GM12878 (cell line): ENCODE measurements around the gene RAG1. TPM values are rescaled to one million over a fixed set of nuclear protein-coding genes. Genes with fewer than 3 reads are reported as not detected.

Source experiments
- ATAC-seq: fragments of 200-7000 bp; cut with Tn5 transposase; 3 replicates; pipeline ENCODE4 v1.9.1; 2020; ENCODE audit warnings: mild to moderate bottlenecking, moderate library complexity
- BruUV-seq: library from RNA; stranded (reverse); fragments of 400-500 nt; replicated peaks from 2 replicates; lab custom pipeline; 2021; lab: Mats Ljungman, UMichigan
- CTCF ChIA-PET: fragments of 300-600 bp; sonication (Branson Sonifier 250); formaldehyde crosslinking; extraction: SDS; loops from one replicate; lab custom pipeline; 2021; ENCODE audit warnings: inconsistent platforms; lab: Yijun Ruan, JAX
- POLR2A ChIA-PET: fragments of 350-600 bp; formaldehyde crosslinking; extraction: SDS; loops from one replicate; lab custom pipeline; 2021; ENCODE audit warnings: inconsistent platforms; lab: Charles Lee
- RAD21 ChIA-PET: fragments of 300-600 bp; sonication (Branson Sonifier 250); formaldehyde crosslinking; loops from one replicate; lab custom pipeline; 2023; ENCODE audit warnings: antibody characterized with exemption; ENCODE audit not compliant: unreplicated experiment; lab: Charles Lee
- SMC1A ChIA-PET: fragments of 300-600 bp; sonication (Branson Sonifier 250); formaldehyde crosslinking; loops from one replicate; lab custom pipeline; 2023; ENCODE audit not compliant: unreplicated experiment, uncharacterized antibody; lab: Charles Lee
- DNase-seq: peaks from one replicate; pipeline ENCODE4 v3.0.0-alpha.2; 2011; ENCODE audit warnings: low read depth, low spot score
- FAIRE-seq: peaks from 3 replicates; lab custom pipeline; 2011; peaks lifted over from hg19 to GRCh38; lab: Jason Lieb, UNC
- H2AFZ ChIP-seq: 2 replicates; pipeline ENCODE4 v1.6.0; 2011; ENCODE audit warnings: low read depth, low read length, control low read depth; ENCODE audit not compliant: control insufficient read depth
- H3K27ac ChIP-seq: 2 replicates; pipeline ENCODE4 v1.5.1; 2011; ENCODE audit warnings: control low read depth; ENCODE audit not compliant: control insufficient read depth, insufficient read depth
- H3K27me3 ChIP-seq, 2 experiments: replicated peaks in 1 of 2; 2 replicates each; pipeline versions ENCODE4 v1.6.0 to v1.6.1; 2011; ENCODE audit warnings: low read length in 1 of 2; ENCODE audit not compliant: control insufficient read depth in 2 of 2, insufficient read depth in 2 of 2
- H3K36me3 ChIP-seq, 2 experiments: 2 replicates each; pipeline ENCODE4 v1.5.1; 2011; ENCODE audit warnings: low read length in 1 of 2; ENCODE audit not compliant: control insufficient read depth in 2 of 2, insufficient read depth in 2 of 2
- H3K4me1 ChIP-seq: 2 replicates; pipeline ENCODE4 v1.6.1; 2011; ENCODE audit warnings: mild to moderate bottlenecking, low read length, moderate library complexity, mixed read lengths; ENCODE audit not compliant: control insufficient read depth, insufficient read depth
- H3K4me2 ChIP-seq: 2 replicates; pipeline ENCODE4 v1.6.0; 2011; ENCODE audit warnings: control low read depth; ENCODE audit not compliant: control insufficient read depth, insufficient read depth
- H3K4me3 ChIP-seq: fragments of 200-600 bp; sonication (generic); 2 replicates; pipeline ENCODE4 v1.5.1; 2016
- H3K79me2 ChIP-seq: 2 replicates; pipeline ENCODE4 v1.6.0; 2011; ENCODE audit warnings: low read length; ENCODE audit not compliant: control insufficient read depth, insufficient read depth
- H3K9ac ChIP-seq: 2 replicates; pipeline ENCODE4 v1.8.0; 2011; ENCODE audit warnings: low read length, control low read depth, mixed read lengths; ENCODE audit not compliant: control insufficient read depth, insufficient read depth
- H3K9me3 ChIP-seq: replicated peaks from 3 replicates; pipeline ENCODE4 v1.5.1; 2011; ENCODE audit warnings: mild to moderate bottlenecking, low read length; ENCODE audit not compliant: control insufficient read depth, insufficient read depth
- H4K20me1 ChIP-seq: 2 replicates; pipeline ENCODE4 v1.6.0; 2011; ENCODE audit not compliant: control insufficient read depth, insufficient read depth
- CREB1 ChIP-seq: IDR thresholded peaks from 2 replicates; pipeline ENCODE4 v1.6.1; 2012; ENCODE audit warnings: low read depth, mild to moderate bottlenecking, inconsistent platforms
- E2F4 ChIP-seq: IDR thresholded peaks from 2 replicates; pipeline ENCODE4 v1.6.1; 2012; ENCODE audit warnings: low read depth, low read length, improper control_type of control experiment
- EZH2 ChIP-seq: IDR thresholded peaks from 2 replicates; pipeline ENCODE4 v1.6.1; 2012; ENCODE audit warnings: low read depth, mild to moderate bottlenecking, control low read depth, inconsistent platforms, low read length, borderline replicate concordance; ENCODE audit not compliant: control insufficient read depth
- MLLT1 ChIP-seq: fragments of 450-650 bp; IDR thresholded peaks from 2 replicates; pipeline ENCODE4 v1.6.1; 2016; ENCODE audit warnings: mild to moderate bottlenecking
- MYB ChIP-seq: fragments of 150-350 bp; IDR thresholded peaks from 2 replicates; pipeline ENCODE4 v1.6.1; 2014; ENCODE audit warnings: mild to moderate bottlenecking, low read depth, low read length, borderline replicate concordance
- NFYB ChIP-seq: IDR thresholded peaks from 2 replicates; pipeline ENCODE4 v1.6.1; 2011; ENCODE audit warnings: low read depth, mild to moderate bottlenecking, low read length, improper control_type of control experiment, moderate library complexity; ENCODE audit not compliant: insufficient read depth
- RAD21 ChIP-seq: IDR thresholded peaks from 2 replicates; pipeline ENCODE4 v1.6.1; 2011; ENCODE audit warnings: mild to moderate bottlenecking, low read depth, low read length, moderate library complexity; ENCODE audit not compliant: insufficient read depth
- SPI1 ChIP-seq: IDR thresholded peaks from 2 replicates; pipeline ENCODE4 v1.6.1; 2011; ENCODE audit warnings: low read depth, mild to moderate bottlenecking, low read length, moderate library complexity, borderline replicate concordance; ENCODE audit not compliant: insufficient read depth
- ZNF24 ChIP-seq: fragments of 450-650 bp; IDR thresholded peaks from 2 replicates; pipeline ENCODE4 v1.6.1; 2017; ENCODE audit warnings: antibody characterized with exemption, mild to moderate bottlenecking
- ZSCAN29 ChIP-seq: fragments of 450-650 bp; IDR thresholded peaks from 2 replicates; pipeline ENCODE4 v1.6.1; 2017; ENCODE audit warnings: mild to moderate bottlenecking, moderate library complexity
- WGBS: methylation state at CpG from one replicate; pipeline ENCODE4 v1.1.6; 2016; ENCODE audit warnings: low lambda C conversion rate; ENCODE audit not compliant: insufficient replicate concordance, insufficient coverage; ENCODE audit errors: missing lambda C conversion rate; 5-methylcytosine and 5-hydroxymethylcytosine counted together
- in situ Hi-C: fragments of 300-500 bp; cut with MboI; formaldehyde crosslinking; loops from 9 replicates; pipeline ENCODE4 v1.14.3; 2018; ENCODE audit warnings: mixed read lengths
- intact Hi-C: fragments of 100-400 bp; cut with micrococcal nuclease; formaldehyde crosslinking; loops from one replicate; pipeline ENCODE4 v1.14.2; 2022; ENCODE audit not compliant: unreplicated experiment
- polyA plus RNA-seq, 11 experiments: library from polyadenylated mRNA; depleted of rRNA in 4 of 11; unstranded in 6 of 11; stranded (reverse) in 5 of 11; fragments of >200 nt; fragmentation: Nextera tagmentation in 4 of 11; fragmentation: Illumina TruSeq in 1 of 11; extraction: Ambion mirVana in 4 of 11; extraction: Trizol in 1 of 11; gene quantifications; 1 replicate in 1 of 11; 2 replicates in 10 of 11; pipeline versions ENCODE4 v1.2.1 to v1.2.3, GENCODE V29; 2011 to 2016; ENCODE audit warnings: inconsistent platforms in 2 of 11, missing spikeins in 2 of 11, low read depth in 1 of 11
- total RNA-seq, 4 experiments: library from RNA; depleted of rRNA in 3 of 4; stranded (reverse); fragments of >200 nt in 3 of 4; fragmentation: Illumina TruSeq in 1 of 4; extraction: Trizol in 1 of 4; gene quantifications; 2 replicates each; pipeline versions ENCODE4 v1.2.1 to v1.2.3, GENCODE V29; 2013 to 2021

Gene RAG1
- total and polyA plus RNA-seq, 10 of the 15 experiments (the other 5 are each of a cell fraction or from before 2014, with no cell fraction given), result 0.01 to 0.44 (median 0.05) TPM; not detected in 3

- POLR2A ChIA-PET, result no interaction called here
- in situ Hi-C loops, result no loop called here
- H3K9ac ChIP-seq, result no peak overlapping the region
- no peaks in the 10 kb centered on the region for H3K36me3 ChIP-seq
- TF ChIP-seq MYB (no peak), ZNF24 (no peak), EZH2 (no peak), MLLT1 (no peak), RAD21 (no peak), NFYB (no peak), SPI1 (no peak), CREB1 (no peak), ZSCAN29 (no peak), E2F4 (no peak)
- no peaks in the 10 kb centered on the region for H3K4me1 ChIP-seq
- CTCF ChIA-PET, result interaction anchor here (1.0 to 1.7 kb wide), 3 partner anchors 9 to 139 kb away, joined by 3 to 6 read pairs (median 3); no protein-coding TSS in a partner anchor
- 0% methylated on average over 1 of the region's 1 CpG for WGBS
- no peak overlapping the region for H3K4me3 ChIP-seq
- BruUV-seq, result no TSS peak
- DNase-seq (no peak), ATAC-seq (no peak), FAIRE-seq (no peak)
- H3K4me2 ChIP-seq, result no peak overlapping the region
- H3K27me3 ChIP-seq, result peaks cover 0 to 5% of the 10 kb centered on the region in 2 experiments; a peak in 2 of 4 replicates
- no peak overlapping the region for H2AFZ ChIP-seq
- no peaks in the 10 kb centered on the region for H4K20me1 ChIP-seq
- no peak overlapping the region for H3K27ac ChIP-seq
- RAD21 ChIA-PET, result no interaction called here
- SMC1A ChIA-PET, result interaction anchor here (0.6 to 1.4 kb wide), 3 partner anchors 9 to 138 kb away, joined by 3 to 4 read pairs (median 4); no protein-coding TSS in a partner anchor
- no peaks in the 10 kb centered on the region for H3K9me3 ChIP-seq
- intact Hi-C loops, result no loop called here
- H3K79me2 ChIP-seq, result no peaks in the 10 kb centered on the region
These were observed 40.8 kb downstream of the RAG1 start for GRCh38 chr11:36608491-36609199.
